Stimulated activated CD4-positive, alpha-beta T cell treated with anti-CD3 and anti-CD28 coated beads, Interleukin-15, amount 100 ng/mL, for 1 hour (primary cell): ENCODE measurements around the gene PSPC1.
"Not testable (repeated sequence)": the region's sequence is repeated elsewhere in the genome, so short reads cannot be mapped to it uniquely, and the experiment has no call there.

Experiments used
- DNase-seq, 2 donors: peaks; one replicate each; pipeline ENCODE4 v3.0.0-alpha.2; 2020; ENCODE audit warnings: low read depth in 1 of 2, low spot score in 1 of 2

The PSPC1 gene

GRCh38 chr13:19782727-19783682, at the start of gene PSPC1:
Gene PSPC1 (minus strand): TSS chr13:19782945. CDS start chr13:19782757, 188 bp downstream.
- peak; percentile 93 to 94 for DNase-seq

GRCh38 chr13:19822673-19823072, 39.9 kb upstream of the PSPC1 start:
- no peak for DNase-seq

- peak in 1 of 2 donors; percentile 24 for DNase-seq
These were observed 35.6 kb upstream of the PSPC1 start for GRCh38 chr13:19818223-19818842.

GRCh38 chr13:19817510-19818158, 34.9 kb upstream of the PSPC1 start:
- no peak for DNase-seq

GRCh38 chr13:19817106-19817505, 34.4 kb upstream of the PSPC1 start:
- no peak for DNase-seq

- DNase-seq: not testable (repeated sequence)
These were observed 33.1 kb upstream of the PSPC1 start for GRCh38 chr13:19815842-19816241.

GRCh38 chr13:19810996-19811881, 28.5 kb upstream of the PSPC1 start:
- DNase-seq: no peak

GRCh38 chr13:19810151-19810550, 27.4 kb upstream of the PSPC1 start:
- no peak for DNase-seq

- DNase-seq: no peak
These were observed 23.0 kb upstream of the PSPC1 start for GRCh38 chr13:19805765-19806164.

GRCh38 chr13:19795956-19796355, 13.2 kb upstream of the PSPC1 start:
- DNase-seq: no peak

GRCh38 chr13:19794631-19795030, 11.9 kb upstream of the PSPC1 start:
- no peak for DNase-seq

- DNase-seq: no peak
These were observed 9.3 kb upstream of the PSPC1 start for GRCh38 chr13:19791953-19792537.

- DNase-seq: peak; percentile 14 to 33
These were observed 557 bp downstream of the PSPC1 start for GRCh38 chr13:19782049-19782726.

- DNase-seq: no peak
These were observed 1.2 kb downstream of the PSPC1 start for GRCh38 chr13:19781526-19781925.

- not testable (repeated sequence) for DNase-seq
These were observed 1.9 kb downstream of the PSPC1 start for GRCh38 chr13:19780753-19781418.

- DNase-seq: no peak
These were observed 10.4 kb downstream of the PSPC1 start for GRCh38 chr13:19772306-19772705.

GRCh38 chr13:19769854-19770253, 12.9 kb downstream of the PSPC1 start:
- DNase-seq: no peak

- no peak for DNase-seq
These were observed 14.8 kb downstream of the PSPC1 start for GRCh38 chr13:19767966-19768365.

- DNase-seq: no peak
These were observed 16.2 kb downstream of the PSPC1 start for GRCh38 chr13:19766591-19766990.
